GM20000 (cell line): Measurements from ENCODE around the gene SOWAHB.
"Not testable (repeated sequence)": the region's sequence is repeated elsewhere in the genome, so short reads cannot be mapped to it uniquely, and the experiment has no call there.

ENCODE experiments used
- DNase-seq: peaks from one replicate; pipeline ENCODE4 v3.0.0; 2012; ENCODE audit warnings: low spot score
- TF ChIP-seq, protein P1 (sequence below): IDR thresholded peaks from 2 replicates; pipeline ENCODE4 v1.5.1; 2012; ENCODE audit warnings: mild to moderate bottlenecking, control low read depth; ENCODE audit errors: extremely low read depth, missing control alignments

SOWAHB gene

DNA sequence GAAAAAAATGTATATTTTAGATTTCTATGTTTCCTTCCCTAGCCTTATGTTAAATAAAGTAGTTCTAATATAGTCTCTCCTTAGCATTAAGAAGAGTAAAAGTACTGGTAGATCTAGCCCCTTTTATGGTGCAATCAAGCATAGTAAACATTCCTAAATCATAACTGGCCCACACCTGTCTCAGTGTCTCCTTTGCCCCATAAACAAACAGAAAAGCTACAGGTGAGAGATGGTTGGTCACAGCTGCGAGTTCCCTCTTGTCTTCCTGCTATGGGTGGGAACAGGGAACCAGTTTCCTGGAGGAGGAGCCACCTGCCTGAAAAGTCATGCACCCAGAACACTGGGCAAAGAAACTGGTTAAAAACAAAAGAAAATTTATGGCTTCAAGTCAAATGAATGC is 16.6 kb downstream of the SOWAHB start:
- no peak for DNase-seq
- TF ChIP-seq, protein P1, sequence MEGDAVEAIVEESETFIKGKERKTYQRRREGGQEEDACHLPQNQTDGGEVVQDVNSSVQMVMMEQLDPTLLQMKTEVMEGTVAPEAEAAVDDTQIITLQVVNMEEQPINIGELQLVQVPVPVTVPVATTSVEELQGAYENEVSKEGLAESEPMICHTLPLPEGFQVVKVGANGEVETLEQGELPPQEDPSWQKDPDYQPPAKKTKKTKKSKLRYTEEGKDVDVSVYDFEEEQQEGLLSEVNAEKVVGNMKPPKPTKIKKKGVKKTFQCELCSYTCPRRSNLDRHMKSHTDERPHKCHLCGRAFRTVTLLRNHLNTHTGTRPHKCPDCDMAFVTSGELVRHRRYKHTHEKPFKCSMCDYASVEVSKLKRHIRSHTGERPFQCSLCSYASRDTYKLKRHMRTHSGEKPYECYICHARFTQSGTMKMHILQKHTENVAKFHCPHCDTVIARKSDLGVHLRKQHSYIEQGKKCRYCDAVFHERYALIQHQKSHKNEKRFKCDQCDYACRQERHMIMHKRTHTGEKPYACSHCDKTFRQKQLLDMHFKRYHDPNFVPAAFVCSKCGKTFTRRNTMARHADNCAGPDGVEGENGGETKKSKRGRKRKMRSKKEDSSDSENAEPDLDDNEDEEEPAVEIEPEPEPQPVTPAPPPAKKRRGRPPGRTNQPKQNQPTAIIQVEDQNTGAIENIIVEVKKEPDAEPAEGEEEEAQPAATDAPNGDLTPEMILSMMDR: no peak

DNA sequence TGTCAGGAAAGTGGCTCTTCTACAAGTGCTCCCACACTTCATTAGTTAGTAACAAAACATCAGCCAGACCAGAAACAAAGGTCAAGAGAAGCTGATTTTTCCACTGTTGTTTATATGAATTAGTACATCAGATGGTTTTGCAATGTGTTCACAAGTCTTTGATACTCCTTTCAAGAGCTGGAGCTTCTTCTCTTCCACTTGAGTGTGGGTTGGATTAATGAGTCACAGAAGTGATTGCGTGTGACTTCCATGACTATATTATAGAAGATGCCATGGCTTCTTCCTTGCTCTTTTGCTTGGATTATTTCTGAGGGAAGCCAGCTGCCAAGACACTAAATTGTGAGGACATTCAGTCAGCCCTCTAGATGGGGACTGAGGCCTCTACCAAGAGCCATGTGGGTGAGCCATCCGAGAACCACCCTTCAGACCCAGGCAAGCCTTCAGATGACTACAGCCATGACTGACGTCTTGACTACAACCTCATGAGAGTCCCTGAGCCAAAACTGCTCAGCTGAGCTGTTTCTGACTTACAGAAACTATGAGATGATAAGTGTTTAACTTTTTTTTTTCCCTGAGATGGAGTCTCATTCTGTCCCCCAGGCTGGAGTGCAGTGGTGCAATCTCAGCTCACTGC is 18.1 kb downstream of the SOWAHB start:
- DNase-seq: no peak
- TF ChIP-seq, protein P1: no peak

DNA sequence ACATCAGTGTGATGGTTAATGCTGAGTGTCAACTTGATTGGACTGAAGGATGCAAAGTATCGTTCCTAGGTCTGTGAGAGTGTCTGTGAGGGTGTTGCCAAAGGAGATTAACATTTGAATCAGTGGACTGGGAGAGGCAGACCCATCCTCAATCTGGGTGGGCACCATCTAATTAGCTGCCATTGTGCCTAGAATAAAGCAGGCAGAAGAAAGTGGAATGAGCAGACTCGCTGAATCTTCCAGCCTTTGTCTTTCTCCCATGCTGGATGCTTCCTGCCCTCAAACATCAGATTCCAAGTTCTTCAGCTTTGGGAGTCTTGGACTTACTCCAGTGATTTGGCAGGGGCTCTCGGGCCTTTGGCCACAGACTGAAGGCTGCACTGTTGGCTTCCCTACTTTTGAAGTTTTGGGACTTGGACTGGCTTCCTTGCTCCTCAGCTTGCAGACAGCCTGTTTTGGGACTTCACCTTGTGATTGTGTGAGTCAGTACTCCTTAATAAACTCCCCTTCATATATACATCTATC is 19.2 kb downstream of the SOWAHB start:
- not testable (repeated sequence) for DNase-seq

DNA sequence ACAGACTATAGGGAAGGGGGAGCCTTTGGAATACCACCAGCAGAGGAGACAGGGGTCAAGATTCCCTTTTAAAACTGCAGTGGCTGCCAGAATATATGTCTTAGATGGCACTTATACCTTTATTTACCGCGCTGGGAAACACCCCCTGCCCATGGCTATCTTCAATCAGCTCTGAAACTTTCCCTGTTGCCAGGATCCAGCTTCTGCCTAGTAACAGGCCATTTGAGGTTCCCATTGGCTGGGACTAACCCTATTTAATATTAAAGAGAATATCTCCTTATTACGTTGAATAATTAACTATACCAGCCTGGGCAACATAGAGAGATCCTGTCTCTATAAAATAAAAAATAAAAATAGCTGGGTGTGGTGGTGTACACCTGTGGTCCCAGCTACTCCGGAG is 23.8 kb downstream of the SOWAHB start:
- no peak for DNase-seq
- TF ChIP-seq, protein P1: no peak

DNA sequence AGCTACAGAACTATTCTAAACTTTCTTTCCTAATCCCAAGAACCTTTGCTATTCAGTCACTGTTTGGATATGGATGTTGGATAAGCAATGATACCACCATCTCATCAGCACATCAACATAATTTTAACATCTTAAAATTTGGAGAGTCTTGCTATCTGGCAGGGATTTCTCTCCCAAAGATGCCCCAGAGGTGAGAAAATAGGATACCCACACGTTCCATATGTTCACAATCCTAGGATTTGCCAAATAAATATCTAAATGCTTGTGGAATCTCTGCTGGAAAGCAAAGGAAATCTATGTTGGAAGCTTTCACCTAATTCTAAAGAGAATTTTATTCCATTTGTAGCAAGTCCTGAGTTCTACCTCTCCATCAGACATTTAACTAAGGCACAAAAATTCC is 24.4 kb downstream of the SOWAHB start:
- TF ChIP-seq, protein P1: no peak
- DNase-seq: no peak

DNA sequence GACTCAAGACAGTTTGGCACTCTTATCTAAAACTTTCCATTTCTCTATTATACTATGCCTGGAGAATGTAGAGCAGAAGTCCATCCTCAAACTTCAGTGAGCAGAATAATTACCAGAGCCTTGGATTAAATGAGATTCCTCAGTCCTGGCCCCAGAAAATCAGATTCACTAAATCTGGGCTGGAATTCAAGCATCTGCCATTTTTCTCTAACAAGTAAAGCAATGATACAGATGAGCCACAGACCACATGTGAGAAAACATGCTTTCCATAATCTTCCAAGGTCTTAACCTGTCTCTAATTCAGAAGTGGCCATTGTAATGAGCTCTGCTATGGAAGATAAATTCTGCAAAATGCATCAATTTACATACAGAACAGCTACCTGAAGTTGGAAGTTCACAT is 25.4 kb downstream of the SOWAHB start:
- no peak for DNase-seq
- TF ChIP-seq, protein P1: no peak

DNA sequence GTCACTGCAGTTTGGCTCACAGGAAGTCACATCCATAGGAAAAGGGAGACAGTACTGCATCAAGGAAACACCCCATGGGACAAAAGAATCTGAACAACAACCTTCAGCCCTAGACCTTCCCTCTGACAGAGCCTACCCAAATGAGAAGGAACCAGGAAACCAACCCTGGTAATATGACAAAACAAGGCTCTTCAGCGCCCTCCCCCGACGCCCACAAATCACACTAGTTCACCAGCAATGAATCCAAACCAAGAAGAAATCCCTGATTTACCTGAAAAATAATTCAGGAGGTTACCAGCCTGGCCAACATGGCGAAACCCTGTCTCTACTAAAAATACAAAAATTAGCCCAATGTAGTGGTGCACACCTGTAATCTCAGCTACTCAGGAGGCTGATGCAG is 29.2 kb downstream of the SOWAHB start:
- not testable (repeated sequence) for DNase-seq

DNA sequence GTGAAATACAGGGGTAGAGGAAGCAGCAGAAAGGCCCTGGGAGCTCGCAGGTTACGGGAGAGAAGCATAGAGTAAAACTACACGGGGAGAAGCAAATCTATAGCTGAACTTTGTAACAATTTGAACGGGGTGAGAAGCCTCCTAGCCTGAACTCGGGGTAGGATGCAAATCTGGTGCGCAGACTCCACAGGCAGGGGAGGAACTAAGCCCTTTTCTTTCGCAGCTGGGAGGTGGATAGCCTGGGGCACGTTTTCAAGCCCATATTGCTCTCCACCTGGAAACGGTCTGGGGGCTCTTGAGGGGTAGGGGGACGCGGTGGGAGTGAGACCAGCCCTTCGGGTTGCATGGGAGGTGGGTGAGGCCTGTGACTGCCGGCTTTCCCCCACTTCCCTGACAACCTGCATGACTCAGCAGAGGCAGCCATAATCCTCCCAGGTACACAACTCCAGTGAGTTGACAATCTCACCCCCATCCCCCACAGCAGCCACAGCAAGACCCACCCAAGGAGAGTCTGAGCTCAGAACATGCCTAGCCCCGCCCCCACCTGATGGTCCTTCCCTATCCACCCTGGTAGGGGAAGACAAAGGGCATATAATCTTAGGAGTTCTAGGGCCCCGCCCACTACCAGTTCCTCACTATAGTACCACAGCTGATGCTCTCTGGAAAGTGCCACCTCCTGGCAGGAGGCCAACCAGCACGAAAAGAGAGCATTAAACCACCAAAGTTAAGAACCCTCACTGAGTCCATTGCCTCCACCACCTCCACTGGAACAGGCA is 29.9 kb downstream of the SOWAHB start:
- DNase-seq: no peak
- TF ChIP-seq, protein P1: no peak
